ENCODE results near the gene RP2.

DNA sequence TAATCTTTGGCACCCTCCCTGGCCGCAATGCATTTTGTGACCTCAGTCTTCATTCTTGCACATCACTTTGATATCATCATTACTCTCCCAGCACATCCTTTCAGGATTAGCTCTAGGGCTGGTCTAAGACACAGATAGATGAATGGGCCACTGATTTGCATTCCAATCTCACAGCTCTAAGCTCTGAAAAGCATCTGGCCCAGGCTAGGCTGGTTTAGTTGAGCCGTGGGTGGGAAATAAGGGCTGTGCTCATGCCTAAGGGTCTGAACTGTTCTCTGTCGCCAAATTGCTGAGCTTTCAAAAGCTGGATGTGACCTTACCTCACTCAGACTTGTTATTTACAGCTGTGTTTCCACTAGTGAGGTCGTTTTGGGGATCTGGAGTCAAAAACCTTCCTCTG, 47.9 kb upstream of the RP2 start:
- no peak for TF ChIP-seq POLR2A (IDR thresholded peaks at IDR 0.05)
- TF ChIP-seq, protein P1, sequence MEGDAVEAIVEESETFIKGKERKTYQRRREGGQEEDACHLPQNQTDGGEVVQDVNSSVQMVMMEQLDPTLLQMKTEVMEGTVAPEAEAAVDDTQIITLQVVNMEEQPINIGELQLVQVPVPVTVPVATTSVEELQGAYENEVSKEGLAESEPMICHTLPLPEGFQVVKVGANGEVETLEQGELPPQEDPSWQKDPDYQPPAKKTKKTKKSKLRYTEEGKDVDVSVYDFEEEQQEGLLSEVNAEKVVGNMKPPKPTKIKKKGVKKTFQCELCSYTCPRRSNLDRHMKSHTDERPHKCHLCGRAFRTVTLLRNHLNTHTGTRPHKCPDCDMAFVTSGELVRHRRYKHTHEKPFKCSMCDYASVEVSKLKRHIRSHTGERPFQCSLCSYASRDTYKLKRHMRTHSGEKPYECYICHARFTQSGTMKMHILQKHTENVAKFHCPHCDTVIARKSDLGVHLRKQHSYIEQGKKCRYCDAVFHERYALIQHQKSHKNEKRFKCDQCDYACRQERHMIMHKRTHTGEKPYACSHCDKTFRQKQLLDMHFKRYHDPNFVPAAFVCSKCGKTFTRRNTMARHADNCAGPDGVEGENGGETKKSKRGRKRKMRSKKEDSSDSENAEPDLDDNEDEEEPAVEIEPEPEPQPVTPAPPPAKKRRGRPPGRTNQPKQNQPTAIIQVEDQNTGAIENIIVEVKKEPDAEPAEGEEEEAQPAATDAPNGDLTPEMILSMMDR (IDR thresholded peaks at IDR 0.05) = no peak
